HEK293T (cell line): ENCODE measurements around the gene ZFP62.

Experiments used
- CTCF ChIA-PET: fragments of 350-600 bp; formaldehyde crosslinking; extraction: SDS; loops from one replicate; lab custom pipeline; 2021; ENCODE audit warnings: antibody characterized with exemption, inconsistent platforms; lab: Yijun Ruan, JAX
- POLR2A ChIA-PET: fragments of 350-600 bp; formaldehyde crosslinking; extraction: SDS; loops from one replicate; lab custom pipeline; 2020; ENCODE audit warnings: antibody characterized with exemption, inconsistent platforms; lab: Yijun Ruan, JAX
- DNase-seq: peaks from one replicate; pipeline ENCODE4 v3.0.0; 2012; ENCODE audit warnings: mixed read lengths; ENCODE audit errors: extremely low spot score
- ARNT ChIP-seq: fragments of 450-650 bp; IDR thresholded peaks from 2 replicates; pipeline ENCODE4 v1.6.1; 2017; ENCODE audit warnings: mild to moderate bottlenecking
- BHLHE40 ChIP-seq: fragments of 450-650 bp; IDR thresholded peaks from 2 replicates; pipeline ENCODE4 v1.6.1; 2016; ENCODE audit warnings: mild to moderate bottlenecking, moderate library complexity, borderline replicate concordance
- CTBP1 ChIP-seq: fragments of 450-650 bp; IDR thresholded peaks from 2 replicates; pipeline ENCODE4 v1.6.1; 2016; ENCODE audit warnings: borderline replicate concordance
- ELF4 ChIP-seq: fragments of 450-650 bp; IDR thresholded peaks from 2 replicates; pipeline ENCODE4 v1.6.1; 2017; ENCODE audit warnings: antibody characterized with exemption
- FOXA1 ChIP-seq: fragments of 450-650 bp; IDR thresholded peaks from 2 replicates; pipeline ENCODE4 v1.6.1; 2016; ENCODE audit warnings: mild to moderate bottlenecking
- FOXK2 ChIP-seq: fragments of 450-650 bp; IDR thresholded peaks from 2 replicates; pipeline ENCODE4 v1.6.1; 2016; ENCODE audit warnings: mild to moderate bottlenecking
- FOXM1 ChIP-seq: fragments of 450-650 bp; IDR thresholded peaks from 2 replicates; pipeline ENCODE4 v1.6.1; 2017; ENCODE audit warnings: mild to moderate bottlenecking, borderline replicate concordance
- HDGF ChIP-seq: fragments of 450-650 bp; IDR thresholded peaks from 2 replicates; pipeline ENCODE4 v1.6.1; 2017; ENCODE audit warnings: antibody characterized with exemption, borderline replicate concordance
- L3MBTL2 ChIP-seq: fragments of 450-650 bp; conservative IDR thresholded peaks from 2 replicates; pipeline ENCODE4 v1.6.1; 2016; ENCODE audit warnings: mild to moderate bottlenecking
- LEF1 ChIP-seq: fragments of 450-650 bp; IDR thresholded peaks from 2 replicates; pipeline ENCODE4 v1.6.1; 2017; ENCODE audit warnings: mild to moderate bottlenecking, borderline replicate concordance
- NFRKB ChIP-seq: fragments of 450-650 bp; IDR thresholded peaks from 2 replicates; pipeline ENCODE4 v1.6.1; 2016; ENCODE audit warnings: mild to moderate bottlenecking, moderate library complexity
- PKNOX1 ChIP-seq: fragments of 450-650 bp; IDR thresholded peaks from 2 replicates; pipeline ENCODE4 v1.6.1; 2016
- SP1 ChIP-seq: fragments of 450-650 bp; IDR thresholded peaks from 2 replicates; pipeline ENCODE4 v1.6.1; 2017
- SUZ12 ChIP-seq: fragments of 450-650 bp; IDR thresholded peaks from 2 replicates; pipeline ENCODE4 v1.6.1; 2016; ENCODE audit warnings: mild to moderate bottlenecking
- TARDBP ChIP-seq: fragments of 450-650 bp; IDR thresholded peaks from 2 replicates; pipeline ENCODE4 v1.6.1; 2016
- ZNF384 ChIP-seq: fragments of 450-650 bp; IDR thresholded peaks from 2 replicates; pipeline ENCODE4 v1.6.1; 2016

Gene ZFP62

DNA sequence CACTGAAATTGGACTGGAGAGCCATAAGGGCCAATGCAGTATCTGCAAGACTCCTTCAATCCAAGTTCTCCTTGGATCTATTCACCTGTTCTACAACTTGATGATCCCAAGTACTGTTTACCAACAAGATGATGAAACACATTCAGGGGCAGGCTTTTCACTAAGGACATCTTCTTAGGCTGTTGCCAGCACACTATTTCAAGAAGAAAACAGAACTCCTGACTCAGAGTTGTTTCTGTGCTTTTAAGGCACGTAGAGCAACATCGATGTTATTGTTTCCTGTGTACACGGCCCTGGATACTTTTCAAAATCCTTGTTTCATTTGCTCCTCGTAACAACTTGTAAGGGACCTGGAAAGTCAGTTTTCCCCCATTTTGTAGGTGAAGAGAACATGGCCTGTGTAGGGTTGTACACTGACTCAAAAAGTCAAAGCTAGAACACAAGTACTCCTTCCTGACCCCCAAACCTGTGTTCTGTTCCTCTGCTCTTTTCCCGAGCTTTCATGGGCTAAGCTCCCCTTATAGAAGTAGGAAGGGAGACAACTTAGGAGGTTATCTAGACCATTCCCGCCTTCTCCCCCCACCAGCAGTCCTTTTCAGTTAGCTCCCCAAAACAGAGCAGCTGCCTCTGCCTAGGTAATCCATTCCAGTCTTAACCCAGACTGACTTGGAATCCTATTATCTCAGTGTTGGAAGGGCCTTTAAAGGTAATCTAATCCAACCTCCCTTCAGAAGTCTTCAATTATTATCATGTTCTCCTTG is 53.2 kb downstream of the ZFP62 start:
- TF ChIP-seq FOXK2: no peak
- no peak for TF ChIP-seq NFRKB
- no peak for TF ChIP-seq FOXA1
- TF ChIP-seq L3MBTL2: no peak
- no peak for TF ChIP-seq CTBP1
- TF ChIP-seq HDGF: no peak
- TF ChIP-seq SUZ12: no peak
- no peak for TF ChIP-seq ZNF384
- TF ChIP-seq ELF4: no peak
- TF ChIP-seq LEF1: no peak
- no peak for TF ChIP-seq TARDBP
- no peak for TF ChIP-seq ARNT
- no peak for TF ChIP-seq FOXM1
- TF ChIP-seq BHLHE40: no peak
- TF ChIP-seq SP1: no peak
- DNase-seq: no peak
- ChIA-PET CTCF (interaction anchor here (1.2 kb wide), 1 partner anchor 23 kb away, joined by 3 read pairs; no protein-coding TSS in a partner anchor), POLR2A (interaction anchor here (0.9 to 2.4 kb wide), 2 partner anchors 9 to 53 kb away, joined by 3 to 6 read pairs; partner anchors contain the start of gene ZFP62)

GRCh38 chr5:180807046-180807445 is 54.0 kb downstream of the ZFP62 start:
- ChIA-PET CTCF (interaction anchor here (1.2 kb wide), 1 partner anchor 22 kb away, joined by 3 read pairs; no protein-coding TSS in a partner anchor), POLR2A (interaction anchor here (2.4 kb wide), 1 partner anchor 54 kb away, joined by 6 read pairs; the partner anchor contains the start of gene ZFP62)
- TF ChIP-seq SP1 (no peak), NFRKB (no peak), ZNF384 (no peak), SUZ12 (no peak), TARDBP (no peak), FOXA1 (no peak), FOXM1 (no peak), ARNT (no peak), ELF4 (no peak), FOXK2 (no peak), BHLHE40 (no peak), LEF1 (no peak), L3MBTL2 (no peak), HDGF (no peak), PKNOX1 (no peak), CTBP1 (no peak)
- no peak for DNase-seq

DNA sequence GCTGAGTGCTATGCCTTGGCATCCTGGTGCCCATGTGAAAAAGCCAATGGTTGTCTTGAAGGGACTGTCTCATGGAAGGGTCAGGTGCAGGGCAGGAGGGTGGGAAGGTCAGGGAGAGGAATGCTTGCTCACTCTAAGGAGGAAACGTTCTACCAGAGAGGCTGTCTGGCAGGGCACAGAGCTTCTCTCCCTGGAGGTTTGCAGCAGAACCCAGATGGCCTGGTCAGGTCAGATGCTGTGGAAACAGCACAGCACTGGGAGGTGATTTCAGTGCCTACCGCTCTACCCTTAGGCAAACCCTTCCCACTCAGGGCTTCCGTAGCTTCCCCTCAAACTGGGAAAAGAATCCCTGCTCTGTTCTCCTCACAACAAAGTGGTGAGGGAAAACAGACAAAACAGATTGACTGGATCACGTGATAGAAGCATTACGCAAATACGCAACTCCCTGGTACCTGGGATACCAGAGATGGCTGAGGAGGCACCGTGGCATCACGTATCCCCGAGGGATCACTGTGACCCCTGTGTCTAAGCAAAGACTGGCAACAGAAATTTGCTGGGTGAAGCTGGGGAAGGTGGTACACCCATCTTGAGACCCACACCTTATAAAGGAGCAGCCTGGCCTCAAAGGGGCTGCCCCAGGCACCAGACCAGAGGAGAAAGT is 54.6 kb downstream of the ZFP62 start:
- ChIA-PET POLR2A (no interaction called here), CTCF (interaction anchor here (1.2 kb wide), 1 partner anchor 22 kb away, joined by 3 read pairs; no protein-coding TSS in a partner anchor)
- no peak for DNase-seq
- no peak for TF ChIP-seq FOXA1
- TF ChIP-seq L3MBTL2: no peak
- TF ChIP-seq FOXM1: no peak
- no peak for TF ChIP-seq ARNT
- no peak for TF ChIP-seq CTBP1
- TF ChIP-seq SP1: no peak
- no peak for TF ChIP-seq TARDBP
- no peak for TF ChIP-seq NFRKB
- no peak for TF ChIP-seq ELF4
- TF ChIP-seq FOXK2: no peak
- TF ChIP-seq BHLHE40: no peak
- TF ChIP-seq ZNF384: no peak
- TF ChIP-seq LEF1: no peak
- TF ChIP-seq HDGF: no peak
- no peak for TF ChIP-seq PKNOX1
- TF ChIP-seq SUZ12: no peak

DNA sequence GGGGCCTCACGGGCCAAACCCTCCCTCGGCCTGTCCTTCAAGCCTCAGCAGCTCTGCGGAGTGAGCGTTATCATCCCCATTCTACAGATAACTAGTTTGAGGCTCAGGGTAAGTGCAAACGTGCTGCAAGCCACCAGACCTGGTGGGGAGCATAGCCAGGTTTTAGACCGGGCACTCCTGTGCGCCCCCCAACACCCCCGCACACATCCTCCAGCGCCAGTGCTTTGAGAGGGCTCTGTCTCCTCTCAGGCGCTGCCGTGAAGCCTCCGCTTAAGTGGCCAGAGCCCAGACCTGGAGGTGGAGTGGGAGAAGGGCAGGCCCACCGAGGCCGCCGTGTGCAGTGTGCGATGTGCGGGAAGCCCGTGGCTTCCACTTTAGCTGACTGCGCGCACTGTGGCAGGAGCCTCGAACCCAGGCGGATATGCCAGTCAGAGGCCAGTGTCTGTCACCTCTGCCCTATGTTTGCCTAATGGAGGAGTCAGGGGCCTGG is 56.9 kb downstream of the ZFP62 start:
- no peak for DNase-seq
- ChIA-PET CTCF (no interaction called here), POLR2A (interaction anchor here (1.3 kb wide), 1 partner anchor 8 kb away, joined by 7 read pairs; no protein-coding TSS in a partner anchor)
- TF ChIP-seq ARNT: no peak
- no peak for TF ChIP-seq SP1
- TF ChIP-seq NFRKB: no peak
- no peak for TF ChIP-seq TARDBP
- no peak for TF ChIP-seq BHLHE40
- no peak for TF ChIP-seq PKNOX1
- TF ChIP-seq ELF4: no peak
- TF ChIP-seq L3MBTL2: no peak
